Caco-2 (cell line): ENCODE measurements around the gene TFE3. TPM values are rescaled to one million over a fixed set of nuclear protein-coding genes. Genes with fewer than 3 reads are reported as not detected.
A peak's percentile ranks its signal among the peaks of the same experiment; 100 is the strongest.

ENCODE experiments used
- BruUV-seq: library from RNA; stranded (reverse); fragments of 400-500 nt; replicated peaks from 2 replicates; lab custom pipeline; 2021; lab: Mats Ljungman, UMichigan
- CTCF ChIA-PET: fragments of 300-600 bp; sonication (Branson Sonifier 250); formaldehyde crosslinking; loops from one replicate; lab custom pipeline; 2022; ENCODE audit warnings: antibody characterized with exemption; lab: Charles Lee
- POLR2A ChIA-PET: fragments of 300-600 bp; sonication (Branson Sonifier 250); formaldehyde crosslinking; loops from one replicate; lab custom pipeline; 2022; ENCODE audit warnings: antibody characterized with exemption; lab: Charles Lee
- DNase-seq, 2 experiments: peaks; one replicate each; pipeline versions ENCODE4 v3.0.0 to v3.0.0-alpha.2; 2020 to 2022
- H3K27me3 ChIP-seq: replicated peaks from 2 replicates; pipeline ENCODE4 v1.6.0; 2011; ENCODE audit warnings: low read length; ENCODE audit not compliant: control insufficient read depth, insufficient read depth
- H3K36me3 ChIP-seq: 2 replicates; pipeline ENCODE4 v1.5.1; 2011; ENCODE audit warnings: low read length; ENCODE audit not compliant: control insufficient read depth, insufficient read depth
- H3K4me1 ChIP-seq: fragments of 250-450 bp; sonication (Bioruptor Pico); 2 replicates; pipeline ENCODE4 v1.5.1; 2020; ENCODE audit warnings: mild to moderate bottlenecking
- H3K4me3 ChIP-seq: 2 replicates; pipeline ENCODE4 v1.5.1; 2011; ENCODE audit warnings: low read depth, mild to moderate bottlenecking, control low read depth, low read length
- H3K9me3 ChIP-seq: fragments of 250-450 bp; sonication (Bioruptor Pico); 2 replicates; pipeline ENCODE4 v1.5.1; 2020; ENCODE audit warnings: mild to moderate bottlenecking, moderate library complexity
- H3K27ac Mint-ChIP-seq: one replicate; pipeline ENCODE4 v1.8.0; 2022; ENCODE audit warnings: mixed read lengths; ENCODE audit not compliant: unreplicated experiment
- H3K27me3 Mint-ChIP-seq: one replicate; pipeline ENCODE4 v1.8.0; 2022; ENCODE audit warnings: mixed read lengths; ENCODE audit not compliant: insufficient read depth, unreplicated experiment
- H3K36me3 Mint-ChIP-seq: one replicate; pipeline ENCODE4 v1.8.0; 2022; ENCODE audit warnings: mild to moderate bottlenecking, mixed read lengths; ENCODE audit not compliant: insufficient read depth, unreplicated experiment
- H3K4me1 Mint-ChIP-seq: one replicate; pipeline ENCODE4 v1.8.0; 2022; ENCODE audit warnings: low read depth, mixed read lengths; ENCODE audit not compliant: unreplicated experiment
- H3K4me3 Mint-ChIP-seq: one replicate; pipeline ENCODE4 v1.8.0; 2022; ENCODE audit warnings: mild to moderate bottlenecking, moderate library complexity, mixed read lengths; ENCODE audit not compliant: unreplicated experiment
- H3K9me3 Mint-ChIP-seq: one replicate; pipeline ENCODE4 v1.8.0; 2022; ENCODE audit warnings: mixed read lengths; ENCODE audit not compliant: unreplicated experiment
- CTCF ChIP-seq, 2 experiments: fragments of 200-600 bp in 1 of 2; IDR thresholded peaks; 1 replicate in 1 of 2; 2 replicates in 1 of 2; pipeline versions ENCODE4 v1.5.1 to v1.8.0; 2011 to 2022; ENCODE audit warnings: antibody characterized with exemption in 1 of 2, control low read depth in 1 of 2, inconsistent platforms in 1 of 2, low read depth in 1 of 2, low read length in 1 of 2, mild to moderate bottlenecking in 1 of 2, moderate library complexity in 1 of 2; ENCODE audit not compliant: insufficient read depth in 1 of 2, severe bottlenecking in 1 of 2, unreplicated experiment in 1 of 2
- intact Hi-C: fragments of 100-400 bp; cut with micrococcal nuclease; formaldehyde crosslinking; loops from one replicate; pipeline ENCODE4 v1.10.0; 2022; ENCODE audit not compliant: unreplicated experiment
- total RNA-seq: library from RNA; stranded (reverse); gene quantifications from 2 replicates; pipeline ENCODE4 v1.2.3, GENCODE V29; 2022

The TFE3 gene
- total RNA-seq, 1 experiment from 2014 or later = 32.0 TPM

DNA sequence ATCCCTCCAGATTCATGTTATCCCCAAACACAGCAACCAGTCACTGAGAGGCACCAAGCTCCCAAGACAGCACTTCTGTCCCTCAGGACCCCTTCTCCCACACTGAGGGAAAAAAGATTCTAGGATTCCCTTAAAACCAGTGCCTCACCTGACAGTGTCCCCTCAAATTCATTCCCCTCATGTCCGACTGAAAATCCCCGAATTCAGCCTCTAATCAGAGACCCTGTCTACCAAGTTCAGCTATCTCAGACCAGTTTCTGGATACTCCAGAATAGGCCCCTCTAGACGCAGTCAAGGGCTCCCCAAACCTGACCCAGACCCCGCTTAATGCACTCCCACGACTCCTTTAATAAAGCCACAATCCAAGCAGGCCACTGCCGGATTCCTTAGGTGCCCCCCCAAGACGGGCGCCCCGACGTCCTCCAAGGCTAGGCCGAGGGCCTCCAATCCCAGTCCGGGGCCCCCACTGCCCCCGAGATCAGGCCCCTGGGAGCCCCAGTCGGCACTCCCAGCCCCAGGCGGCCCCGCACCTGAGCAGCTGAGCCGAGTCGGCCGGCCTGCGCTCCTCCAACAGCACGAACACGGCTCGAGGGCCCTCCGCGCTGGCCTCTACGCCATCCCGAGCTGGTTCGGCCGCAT is 457 bp downstream of the TFE3 start:
- no peaks in the 10 kb centered on the region for H3K27me3 Mint-ChIP-seq
- no peak for DNase-seq
- H3K27ac Mint-ChIP-seq = peak overlapping the region; percentile 95
- H3K4me3 Mint-ChIP-seq = peak overlapping the region; percentile 88
- peaks cover 7% of the 10 kb centered on the region for H3K4me1 Mint-ChIP-seq
- BruUV-seq = TSS peak; percentile 45
- H3K4me3 ChIP-seq = peak overlapping the region; percentile 79
- POLR2A ChIA-PET = interaction anchor here (1.2 kb wide), 1 partner anchor 148 kb away, joined by 14 read pairs; no protein-coding TSS in a partner anchor
- TF ChIP-seq CTCF (IDR thresholded peaks at IDR 0.05; ENCODE audit: insufficient read depth in 1 of 2, low read depth in 1 of 2, low read length in 1 of 2, severe bottlenecking in 1 of 2, unreplicated experiment in 1 of 2) = no peak
- no peaks in the 10 kb centered on the region for H3K9me3 Mint-ChIP-seq
- no peaks in the 10 kb centered on the region for H3K9me3 ChIP-seq
- H3K36me3 ChIP-seq = no peaks in the 10 kb centered on the region
- H3K4me1 ChIP-seq = peaks cover 16% of the 10 kb centered on the region
- CTCF ChIA-PET = interaction anchor here (0.6 to 2.1 kb wide), 3 partner anchors 40 to 113 kb away, joined by 3 to 6 read pairs (median 5); no protein-coding TSS in a partner anchor
- intact Hi-C loops = loop anchor here (1.0 to 10.0 kb wide), 7 partner anchors 32 to 145 kb away; partner anchors contain the start of genes GRIPAP1, PIM2, PQBP1 and PRAF2
- H3K36me3 Mint-ChIP-seq = peaks cover 38% of the 10 kb centered on the region
- no peaks in the 10 kb centered on the region for H3K27me3 ChIP-seq

DNA sequence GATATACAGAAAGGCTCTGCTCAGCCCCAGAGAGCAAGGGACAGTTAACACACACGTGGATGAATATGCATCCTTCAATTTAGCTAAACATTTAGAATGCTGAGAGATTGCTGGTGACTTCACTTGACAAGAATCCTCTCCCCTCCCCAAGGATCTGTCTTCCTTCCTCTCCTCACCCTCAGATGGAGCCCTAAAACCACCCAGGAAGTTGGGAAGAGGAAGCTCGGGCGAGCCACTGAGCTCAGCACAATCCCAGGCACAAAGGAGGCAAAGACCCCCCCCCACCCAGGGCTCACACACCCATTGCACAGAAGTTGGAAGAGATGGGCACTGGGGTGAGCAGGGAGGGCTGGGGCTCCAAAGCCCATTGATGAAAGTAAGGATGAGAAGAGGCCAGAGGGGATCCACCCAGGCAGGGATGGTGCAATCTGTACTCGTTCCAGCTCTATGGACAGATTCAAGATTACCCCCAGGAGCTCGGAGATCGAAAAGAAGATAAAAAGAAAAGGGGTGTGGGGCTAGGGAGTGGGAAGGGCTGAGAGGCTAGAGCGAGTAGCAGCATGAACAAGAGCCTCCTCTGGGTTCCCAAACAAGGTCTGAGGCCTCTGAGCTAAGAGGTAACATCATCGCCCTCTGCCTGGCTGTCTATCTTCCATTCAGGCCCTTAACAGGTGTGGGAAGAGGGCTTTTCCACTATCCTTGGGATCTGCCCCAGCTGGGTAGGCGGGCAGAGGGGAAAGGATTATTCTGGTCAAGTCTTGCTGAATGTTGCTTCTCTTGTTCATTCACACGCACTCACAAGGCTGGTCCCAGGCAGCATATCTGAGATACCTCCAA is 1.2 kb downstream of the TFE3 start:
- POLR2A ChIA-PET = interaction anchor here (0.5 kb wide), 1 partner anchor 444 kb away, joined by 3 read pairs; no protein-coding TSS in a partner anchor
- H3K4me1 ChIP-seq = peaks cover 16% of the 10 kb centered on the region
- Mint-ChIP-seq H3K9me3 (no peaks in the 10 kb centered on the region), H3K4me1 (peaks cover 7% of the 10 kb centered on the region), H3K36me3 (peaks cover 42% of the 10 kb centered on the region), H3K4me3 (peak overlapping the region; percentile 88), H3K27ac (peak overlapping the region; percentile 95), H3K27me3 (no peaks in the 10 kb centered on the region)
- DNase-seq = peak in 1 of 2 experiments; percentile 7
- TF ChIP-seq CTCF (IDR thresholded peaks at IDR 0.05; ENCODE audit: insufficient read depth in 1 of 2, low read depth in 1 of 2, low read length in 1 of 2, severe bottlenecking in 1 of 2, unreplicated experiment in 1 of 2) = no peak
- no peaks in the 10 kb centered on the region for H3K27me3 ChIP-seq
- H3K9me3 ChIP-seq = no peaks in the 10 kb centered on the region
- CTCF ChIA-PET = no interaction called here
- peak overlapping the region; percentile 79 for H3K4me3 ChIP-seq
- H3K36me3 ChIP-seq = no peaks in the 10 kb centered on the region
- BruUV-seq = TSS peak; percentile 55
- intact Hi-C loops = loop anchor here (2.0 to 10.0 kb wide), 3 partner anchors 63 to 145 kb away; partner anchors contain the start of genes PQBP1 and TIMM17B
